Stimulated activated CD4-positive, alpha-beta T cell treated with anti-CD3 and anti-CD28 coated beads, Interleukin-2, amount 100 ng/mL, for 4 hours (primary cell): Measurements from ENCODE around the gene TTC28.

Source experiments
- DNase-seq: peaks from one replicate; pipeline ENCODE4 v3.0.0-alpha.2; 2020; ENCODE audit warnings: low read depth

The TTC28 gene

GRCh38 chr22:28440592-28441390, 238.8 kb downstream of the TTC28 start:
- no peak for DNase-seq

GRCh38 chr22:28438183-28438768, 241.4 kb downstream of the TTC28 start:
- DNase-seq, result no peak

GRCh38 chr22:28435982-28436381, 243.7 kb downstream of the TTC28 start:
- no peak for DNase-seq

- no peak for DNase-seq
Measured at GRCh38 chr22:28435140-28435768, 244.4 kb downstream of the TTC28 start.

- no peak for DNase-seq
Measured at GRCh38 chr22:28430466-28431025, 249.1 kb downstream of the TTC28 start.

GRCh38 chr22:28429711-28430110, 249.9 kb downstream of the TTC28 start:
- no peak for DNase-seq

- DNase-seq, result no peak
Measured at GRCh38 chr22:28428271-28428670, 251.4 kb downstream of the TTC28 start.

GRCh38 chr22:28426346-28427132, 253.1 kb downstream of the TTC28 start:
- no peak for DNase-seq

- no peak for DNase-seq
Measured at GRCh38 chr22:28425211-28425610, 254.4 kb downstream of the TTC28 start.

GRCh38 chr22:28424427-28425080, 255.1 kb downstream of the TTC28 start:
- no peak for DNase-seq

GRCh38 chr22:28419919-28420318, 259.7 kb downstream of the TTC28 start:
- no peak for DNase-seq

- DNase-seq, result no peak
Measured at GRCh38 chr22:28418008-28418407, 261.6 kb downstream of the TTC28 start.

- DNase-seq, result no peak
Measured at GRCh38 chr22:28417431-28417830, 262.2 kb downstream of the TTC28 start.

- no peak for DNase-seq
Measured at GRCh38 chr22:28414913-28415312, 264.7 kb downstream of the TTC28 start.

GRCh38 chr22:28413612-28414399, 265.8 kb downstream of the TTC28 start:
- no peak for DNase-seq

- DNase-seq, result no peak
Measured at GRCh38 chr22:28412109-28412508, 267.5 kb downstream of the TTC28 start.

GRCh38 chr22:28411125-28411524, 268.5 kb downstream of the TTC28 start:
- no peak for DNase-seq

GRCh38 chr22:28410050-28410816, 269.4 kb downstream of the TTC28 start:
- DNase-seq, result no peak

- DNase-seq, result no peak
Measured at GRCh38 chr22:28408709-28409108, 270.9 kb downstream of the TTC28 start.

- DNase-seq, result no peak
Measured at GRCh38 chr22:28407645-28408044, 272.0 kb downstream of the TTC28 start.
